ENCODE measurements around the gene NPC1L1. TPM values are rescaled to one million over a fixed set of nuclear protein-coding genes. Genes with fewer than 3 reads are reported as not detected.

Gene NPC1L1
- total RNA-seq, 4 donors from 2014 or later, result 0.17 to 3.2 (median 0.22) TPM; not detected in 1

- no peak for TF ChIP-seq CTCF (IDR thresholded peaks at IDR 0.05; ENCODE audit: low read depth)
Measured at GRCh38 chr7:44538093-44538797, 2.9 kb downstream of the NPC1L1 start.

- TF ChIP-seq CTCF (IDR thresholded peaks at IDR 0.05; ENCODE audit: low read depth), result no peak
Measured at GRCh38 chr7:44537442-44537841, 3.7 kb downstream of the NPC1L1 start.

- TF ChIP-seq CTCF (IDR thresholded peaks at IDR 0.05; ENCODE audit: low read depth), result no peak
Measured at GRCh38 chr7:44536090-44536489, 5.0 kb downstream of the NPC1L1 start.

- no peak for TF ChIP-seq CTCF (IDR thresholded peaks at IDR 0.05; ENCODE audit: low read depth)
Measured at GRCh38 chr7:44535348-44536064, 5.6 kb downstream of the NPC1L1 start.

GRCh38 chr7:44534501-44534900 is 6.6 kb downstream of the NPC1L1 start:
- TF ChIP-seq CTCF (IDR thresholded peaks at IDR 0.05; ENCODE audit: low read depth), result no peak

GRCh38 chr7:44534087-44534486 is 7.0 kb downstream of the NPC1L1 start:
- no peak for TF ChIP-seq CTCF (IDR thresholded peaks at IDR 0.05; ENCODE audit: low read depth)

GRCh38 chr7:44533301-44534055 is 7.7 kb downstream of the NPC1L1 start:
- TF ChIP-seq CTCF (IDR thresholded peaks at IDR 0.05; ENCODE audit: low read depth), result no peak
